Measurements from ENCODE around the gene CUX1. TPM values are rescaled to one million over a fixed set of nuclear protein-coding genes. Genes with fewer than 3 reads are reported as not detected.
"Not testable (repeated sequence)": the region's sequence is repeated elsewhere in the genome, so short reads cannot be mapped to it uniquely, and the experiment has no call there.

The CUX1 gene
- total RNA-seq, 8 experiments from 2014 or later, result 9.2 to 52.7 (median 24.2) TPM

DNA sequence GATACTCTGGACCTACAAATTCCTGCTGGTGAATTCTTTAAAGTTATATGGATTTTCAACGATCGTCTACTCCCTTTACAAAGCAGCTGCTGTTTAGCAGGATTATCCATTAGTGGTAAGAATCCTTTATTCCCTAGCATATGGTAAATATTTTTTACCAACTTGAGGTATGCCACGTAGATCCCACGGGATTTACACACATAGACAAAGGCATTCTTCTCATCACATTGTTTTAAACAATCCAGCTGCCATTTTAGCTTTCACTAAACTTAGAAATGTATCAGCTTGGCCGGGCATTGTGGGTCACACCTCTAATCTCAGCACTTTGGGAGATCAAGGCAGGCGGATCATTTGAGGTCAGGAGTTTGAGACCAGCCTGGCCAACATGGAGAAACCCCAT is 321.2 kb downstream of the CUX1 start:
- 69 to 100% (median 98%) methylated on average over 2 to 5 of the region's 6 CpGs for WGBS, 10 experiments
- in situ Hi-C loops (cut with MboI; ENCODE audit: low pct_unique_long_range_greater_than_20kb in 2 of 9, low sequenced_read_pairs in 9 of 9, unreplicated experiment in 9 of 9), result no loop called here
- no peak for ATAC-seq (replicated peaks in 6 of 8)
- Histone ChIP-seq H3K27ac (no peak overlapping the region), H3K4me1 (replicated peaks in 1 of 2) (no peaks in the 10 kb centered on the region), H3K4me3 (no peak overlapping the region)

DNA sequence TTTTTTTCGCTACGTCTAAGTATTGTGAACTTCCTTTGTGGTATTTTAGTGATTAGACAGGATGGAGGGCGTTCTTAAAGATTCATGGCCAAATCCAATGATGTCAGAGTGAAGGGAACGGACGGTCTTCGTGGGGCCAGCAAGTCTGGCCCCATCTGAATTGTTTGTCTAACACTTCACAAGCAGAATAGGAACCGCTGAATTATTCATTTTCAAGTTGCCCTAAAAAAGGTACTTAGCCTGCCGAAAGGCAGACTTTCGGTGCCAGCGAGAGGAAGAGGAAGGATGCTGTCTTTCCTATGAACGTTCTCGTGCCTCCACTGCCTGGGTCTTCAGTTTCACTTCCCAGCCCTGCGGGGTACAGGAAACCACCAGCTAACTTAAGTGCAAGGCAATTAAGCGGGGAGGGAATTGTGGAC is 323.5 kb downstream of the CUX1 start:
- ATAC-seq (replicated peaks in 6 of 8), result no peak
- H3K4me3 ChIP-seq, result no peak overlapping the region
- no peaks in the 10 kb centered on the region for H3K4me1 ChIP-seq (replicated peaks in 1 of 2)
- 72 to 100% (median 92%) methylated on average over 4 to 11 of the region's 14 CpGs; no CpG with 5 or more reads in 3 of the 10 experiments for WGBS, 10 experiments
- no peak overlapping the region for H3K27ac ChIP-seq
- in situ Hi-C loops (cut with MboI; ENCODE audit: low pct_unique_long_range_greater_than_20kb in 2 of 9, low sequenced_read_pairs in 9 of 9, unreplicated experiment in 9 of 9), result no loop called here

DNA sequence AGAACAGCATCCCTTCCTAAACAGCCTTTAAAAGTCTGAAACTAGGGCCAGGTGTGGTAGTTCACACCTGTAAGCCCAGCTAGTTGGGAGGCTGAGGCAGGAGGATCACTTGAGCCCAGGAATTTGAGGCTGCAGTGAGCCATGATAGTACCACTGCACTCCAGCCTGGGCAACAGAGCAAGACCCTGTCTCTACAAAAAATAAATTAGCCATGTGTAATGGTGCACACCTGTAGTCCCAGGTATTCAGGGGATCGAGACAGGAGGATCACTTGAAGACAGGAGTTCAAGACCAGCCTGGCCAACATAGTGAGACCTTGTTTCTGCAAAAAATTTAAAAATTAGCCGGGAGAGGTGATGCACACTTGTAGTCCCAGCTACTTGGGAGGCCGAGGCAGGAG is 325.0 kb downstream of the CUX1 start:
- in situ Hi-C loops (cut with MboI; ENCODE audit: low pct_unique_long_range_greater_than_20kb in 2 of 9, low sequenced_read_pairs in 9 of 9, unreplicated experiment in 9 of 9); ATAC-seq (replicated peaks in 6 of 8); H3K4me1 ChIP-seq (replicated peaks in 1 of 2); H3K27ac ChIP-seq; H3K4me3 ChIP-seq: not testable (repeated sequence)
- 90 to 100% (median 97%) methylated on average over 1 to 2 of the region's 3 CpGs; no CpG with 5 or more reads in 4 of the 10 experiments for WGBS, 10 experiments

DNA sequence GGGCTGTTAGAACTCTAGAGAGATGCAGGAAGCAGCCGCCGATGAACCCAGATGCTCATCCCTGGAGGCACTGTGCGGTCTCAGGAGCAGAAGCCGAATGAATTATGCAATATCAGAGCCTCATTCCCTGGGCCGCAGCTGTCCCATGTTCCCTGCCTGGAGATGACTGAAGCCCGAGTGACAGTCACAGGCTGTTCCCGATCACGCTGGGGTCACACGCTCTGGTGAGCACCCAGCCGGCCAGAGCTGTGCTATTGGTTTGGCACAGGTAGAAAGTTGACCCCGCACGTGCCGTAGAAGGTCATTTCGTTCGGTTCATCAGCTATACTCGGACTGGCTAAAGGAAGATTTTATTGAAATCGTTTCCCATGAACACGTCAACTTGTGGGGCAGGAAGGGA is 328.7 kb downstream of the CUX1 start:
- 78 to 100% (median 89%) methylated on average over 5 to 15 of the region's 18 CpGs; no CpG with 5 or more reads in 3 of the 10 experiments for WGBS, 10 experiments
- in situ Hi-C loops (cut with MboI; ENCODE audit: low pct_unique_long_range_greater_than_20kb in 2 of 9, low sequenced_read_pairs in 9 of 9, unreplicated experiment in 9 of 9), result no loop called here
- no peak overlapping the region for H3K27ac ChIP-seq
- ATAC-seq (replicated peaks in 6 of 8), result peak in 6 of 8 experiments; percentile 34 to 94 (median 70)
- no peak overlapping the region for H3K4me3 ChIP-seq
- peaks cover 0 to 14% of the 10 kb centered on the region in 2 donors for H3K4me1 ChIP-seq (replicated peaks in 1 of 2)

DNA sequence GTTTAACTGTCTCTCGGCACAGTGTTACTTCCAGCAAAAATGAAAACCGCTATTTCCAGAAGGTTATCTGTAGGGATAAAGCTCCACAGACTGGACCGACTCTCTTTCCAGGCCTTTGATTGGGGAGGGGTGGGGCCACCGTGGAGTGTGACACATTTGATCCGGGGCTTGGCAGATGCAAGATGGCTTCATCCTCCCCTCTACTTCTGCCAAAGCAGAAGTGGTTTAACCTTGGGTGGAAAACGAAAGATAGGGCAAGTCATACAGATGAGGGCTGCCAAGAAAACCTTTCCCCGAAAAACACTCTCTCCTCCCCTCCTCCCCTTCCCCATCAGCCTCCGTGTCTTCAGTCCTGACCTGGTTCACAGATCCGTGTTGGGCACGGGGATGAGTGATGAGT is 329.6 kb downstream of the CUX1 start:
- 53 to 100% (median 74%) methylated on average over 2 to 5 of the region's 10 CpGs; no CpG with 5 or more reads in 4 of the 10 experiments for WGBS, 10 experiments

DNA sequence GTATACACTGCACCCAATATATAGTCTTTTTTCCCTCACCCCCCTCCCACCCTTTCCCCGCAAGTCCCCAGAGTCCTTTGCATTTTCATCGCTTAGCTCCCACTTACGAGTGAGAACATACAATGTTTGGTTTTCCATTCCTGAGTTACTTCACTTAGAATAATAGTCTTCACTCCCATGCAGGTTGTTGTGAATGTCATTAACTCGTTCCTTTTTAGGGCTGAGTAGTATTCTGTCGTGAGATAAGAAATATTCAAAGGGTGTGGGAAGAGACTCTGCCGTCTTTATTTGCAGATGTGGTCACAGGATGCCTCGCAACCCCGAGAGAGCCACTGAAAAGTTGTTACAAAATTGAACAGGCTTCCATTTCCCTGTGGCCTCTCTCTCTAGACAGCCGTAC is 331.4 kb downstream of the CUX1 start:
- H3K27ac ChIP-seq, result no peak overlapping the region
- H3K4me1 ChIP-seq (replicated peaks in 1 of 2), result peaks cover 21 to 31% of the 10 kb centered on the region in 2 donors
- in situ Hi-C loops (cut with MboI; ENCODE audit: low pct_unique_long_range_greater_than_20kb in 2 of 9, low sequenced_read_pairs in 9 of 9, unreplicated experiment in 9 of 9), result no loop called here
- no peak overlapping the region for H3K4me3 ChIP-seq
- WGBS, 10 experiments, result 91 to 100% (median 100%) methylated on average over 1 to 6 of the region's 9 CpGs; no CpG with 5 or more reads in 3 of the 10 experiments
- ATAC-seq (replicated peaks in 6 of 8), result no peak

More for the DNA sequence above, 329.6 kb downstream of the CUX1 start:
- no peak overlapping the region for H3K27ac ChIP-seq
- peaks cover 3 to 17% of the 10 kb centered on the region in 2 donors for H3K4me1 ChIP-seq (replicated peaks in 1 of 2)
- in situ Hi-C loops (cut with MboI; ENCODE audit: low pct_unique_long_range_greater_than_20kb in 2 of 9, low sequenced_read_pairs in 9 of 9, unreplicated experiment in 9 of 9), result no loop called here
- no peak overlapping the region for H3K4me3 ChIP-seq
- no peak for ATAC-seq (replicated peaks in 6 of 8)

DNA sequence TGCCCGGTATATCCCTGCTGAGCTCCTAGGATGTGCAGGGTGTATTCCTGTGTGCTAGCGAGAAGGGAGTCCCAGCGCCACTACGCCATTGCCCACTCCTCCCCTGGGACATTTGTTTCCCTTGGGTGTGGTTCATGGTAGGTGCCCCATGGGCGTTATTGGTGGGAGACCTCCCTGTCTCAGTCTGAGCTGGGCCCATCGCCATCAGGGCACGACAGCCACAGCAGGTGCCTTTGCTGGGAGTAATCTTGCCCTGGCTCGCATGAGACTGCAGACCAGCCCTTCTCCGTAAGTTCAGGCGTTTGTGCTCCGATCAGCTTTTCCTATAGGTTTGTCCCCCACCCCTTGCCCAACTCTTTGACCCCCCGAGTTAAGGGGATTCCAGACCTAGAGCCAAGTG is 332.0 kb downstream of the CUX1 start:
- Histone ChIP-seq H3K27ac (no peak overlapping the region), H3K4me3 (no peak overlapping the region), H3K4me1 (replicated peaks in 1 of 2) (peaks cover 21 to 32% of the 10 kb centered on the region in 2 donors)
- in situ Hi-C loops (cut with MboI; ENCODE audit: low pct_unique_long_range_greater_than_20kb in 2 of 9, low sequenced_read_pairs in 9 of 9, unreplicated experiment in 9 of 9), result no loop called here
- ATAC-seq (replicated peaks in 6 of 8), result no peak
- 40 to 100% (median 85%) methylated on average over 1 to 6 of the region's 12 CpGs; no CpG with 5 or more reads in 6 of the 10 experiments for WGBS, 10 experiments

DNA sequence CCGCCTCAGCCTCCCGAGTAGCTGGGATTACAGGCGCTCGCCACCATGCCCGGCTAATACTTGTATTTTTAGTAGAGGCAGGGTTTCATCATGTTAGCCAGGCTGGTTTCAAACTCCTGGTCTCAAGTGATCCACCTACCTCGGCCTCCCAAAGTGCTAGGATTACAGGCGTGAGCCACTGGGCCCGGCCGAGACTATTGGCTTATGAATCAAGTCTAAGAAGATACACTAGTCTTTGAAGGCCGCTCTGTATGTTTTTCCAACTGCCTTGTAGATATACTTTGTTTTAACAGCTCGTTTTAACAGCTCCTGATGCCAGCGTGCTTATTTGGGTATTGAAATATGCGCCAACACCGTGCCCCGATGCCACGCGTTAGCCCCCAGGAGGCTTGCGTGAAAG is 332.8 kb downstream of the CUX1 start:
- ATAC-seq (replicated peaks in 6 of 8), result no peak
- in situ Hi-C loops (cut with MboI; ENCODE audit: low pct_unique_long_range_greater_than_20kb in 2 of 9, low sequenced_read_pairs in 9 of 9, unreplicated experiment in 9 of 9), result no loop called here
- WGBS, 10 experiments, result 87 to 100% (median 95%) methylated on average over 1 to 17 of the region's 18 CpGs; no CpG with 5 or more reads in 2 of the 10 experiments
- Histone ChIP-seq H3K4me1 (replicated peaks in 1 of 2) (peaks cover 21 to 32% of the 10 kb centered on the region in 2 donors), H3K4me3 (no peak overlapping the region), H3K27ac (peak overlapping the region in 1 of 2 donors; percentile 8)

DNA sequence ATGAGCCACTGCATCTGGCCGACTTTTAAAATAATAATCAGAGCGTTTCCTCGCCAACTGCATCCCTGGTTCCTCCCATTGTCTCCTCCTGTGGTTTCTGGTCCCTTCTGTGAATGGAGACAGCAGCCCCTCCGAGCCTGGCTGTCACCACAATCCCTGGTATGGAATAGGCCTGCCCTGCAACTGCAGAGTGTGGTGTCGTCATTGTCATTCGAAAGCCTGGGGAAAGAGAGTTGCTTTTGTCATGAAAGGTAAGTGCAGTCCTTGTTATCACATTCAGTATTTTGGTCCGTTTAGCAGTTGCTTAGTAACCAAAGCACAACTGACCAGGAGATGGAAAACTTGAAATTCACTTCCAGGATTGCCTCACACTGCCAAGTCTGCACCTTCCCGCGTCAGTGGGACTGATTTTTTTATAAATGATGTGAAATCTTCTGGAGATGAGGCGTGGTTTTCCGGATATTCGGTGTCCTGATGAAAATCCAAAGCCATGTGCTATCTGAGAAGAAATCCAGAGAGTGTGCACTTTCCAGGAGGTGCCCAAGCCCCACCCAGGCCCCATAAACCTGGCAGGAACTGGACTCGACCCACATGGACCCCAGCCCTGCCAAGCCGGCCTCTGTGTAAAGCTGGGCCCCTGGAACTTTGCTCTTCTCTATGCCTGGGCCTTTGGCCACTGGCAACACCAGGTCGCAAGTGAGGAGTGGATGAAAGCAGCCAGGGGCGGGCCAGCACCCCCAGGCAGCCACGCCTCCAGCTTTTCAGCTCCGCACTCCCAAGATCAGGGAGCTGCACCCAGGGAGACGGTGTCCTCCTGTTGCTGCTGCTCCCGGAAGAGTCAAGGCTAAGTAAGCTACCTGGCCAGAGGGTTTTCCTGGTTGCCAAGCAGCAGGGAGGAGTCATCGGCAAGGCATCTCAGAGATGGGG is 335.5 kb downstream of the CUX1 start:
- peak overlapping the region; percentile 69 for H3K27ac ChIP-seq
- WGBS, 10 experiments, result 30 to 100% (median 66%) methylated on average over 1 to 14 of the region's 21 CpGs

DNA sequence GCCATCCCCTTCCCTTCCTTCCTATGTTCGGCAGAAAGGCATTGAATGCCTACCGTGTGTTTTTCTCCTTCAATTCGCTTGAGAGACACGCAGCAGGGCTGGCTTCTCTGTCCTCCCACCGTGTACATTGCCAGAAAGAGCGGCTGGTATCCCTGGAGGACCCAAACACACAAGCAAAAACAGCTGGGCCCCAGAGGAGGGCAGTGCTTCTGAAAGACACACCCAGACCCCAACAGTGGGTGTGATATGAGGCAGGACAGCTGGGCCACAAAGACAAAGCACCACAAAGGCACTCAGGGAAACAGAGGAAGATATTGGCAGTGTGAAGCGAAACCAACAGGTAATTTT is 336.1 kb downstream of the CUX1 start:
- in situ Hi-C loops (cut with MboI; ENCODE audit: low pct_unique_long_range_greater_than_20kb in 2 of 9, low sequenced_read_pairs in 9 of 9, unreplicated experiment in 9 of 9), result no loop called here
- H3K4me3 ChIP-seq, result no peak overlapping the region
- peak in 5 of 8 experiments; percentile 11 to 58 (median 28) for ATAC-seq (replicated peaks in 6 of 8)
- WGBS, 10 experiments, result 40 to 100% (median 80%) methylated on average over 1 to 4 of the region's 7 CpGs; no CpG with 5 or more reads in 1 of the 10 experiments
- H3K4me1 ChIP-seq (replicated peaks in 1 of 2), result peaks cover 31 to 32% of the 10 kb centered on the region in 2 donors
- H3K27ac ChIP-seq, result peak overlapping the region; percentile 69

More for the DNA sequence above, 335.5 kb downstream of the CUX1 start:
- in situ Hi-C loops (cut with MboI; ENCODE audit: low pct_unique_long_range_greater_than_20kb in 2 of 9, low sequenced_read_pairs in 9 of 9, unreplicated experiment in 9 of 9), result no loop called here
- peak in 7 of 8 experiments; percentile 38 to 84 (median 77) for ATAC-seq (replicated peaks in 6 of 8)
- H3K4me3 ChIP-seq, result no peak overlapping the region
- peaks cover 31 to 32% of the 10 kb centered on the region in 2 donors for H3K4me1 ChIP-seq (replicated peaks in 1 of 2)

DNA sequence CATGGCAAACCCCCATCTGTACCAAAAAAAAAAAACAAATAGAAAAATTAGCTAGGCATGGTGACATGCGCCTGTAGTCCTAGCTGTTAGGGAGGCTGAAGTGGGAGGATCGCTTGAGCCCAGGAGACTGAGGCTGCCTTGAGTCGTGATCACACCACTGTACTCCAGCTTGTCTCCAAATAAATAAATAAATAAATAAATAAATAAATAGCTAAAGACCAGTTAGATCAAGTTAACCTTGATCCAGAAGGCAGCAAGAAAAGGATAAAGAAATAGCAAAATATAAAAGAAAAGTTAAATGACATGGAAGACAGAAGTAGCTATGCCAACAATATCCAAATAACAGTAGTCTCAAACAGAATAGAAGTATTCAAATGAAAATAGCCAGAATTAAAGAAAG is 337.0 kb downstream of the CUX1 start:
- Histone ChIP-seq H3K4me1 (replicated peaks in 1 of 2) (peaks cover 31 to 32% of the 10 kb centered on the region in 2 donors), H3K27ac (no peak overlapping the region), H3K4me3 (no peak overlapping the region)
- 81 to 100% (median 100%) methylated on average over 1 to 3 of the region's 3 CpGs for WGBS, 10 experiments
- in situ Hi-C loops (cut with MboI; ENCODE audit: low pct_unique_long_range_greater_than_20kb in 2 of 9, low sequenced_read_pairs in 9 of 9, unreplicated experiment in 9 of 9), result no loop called here
- ATAC-seq (replicated peaks in 6 of 8), result no peak

DNA sequence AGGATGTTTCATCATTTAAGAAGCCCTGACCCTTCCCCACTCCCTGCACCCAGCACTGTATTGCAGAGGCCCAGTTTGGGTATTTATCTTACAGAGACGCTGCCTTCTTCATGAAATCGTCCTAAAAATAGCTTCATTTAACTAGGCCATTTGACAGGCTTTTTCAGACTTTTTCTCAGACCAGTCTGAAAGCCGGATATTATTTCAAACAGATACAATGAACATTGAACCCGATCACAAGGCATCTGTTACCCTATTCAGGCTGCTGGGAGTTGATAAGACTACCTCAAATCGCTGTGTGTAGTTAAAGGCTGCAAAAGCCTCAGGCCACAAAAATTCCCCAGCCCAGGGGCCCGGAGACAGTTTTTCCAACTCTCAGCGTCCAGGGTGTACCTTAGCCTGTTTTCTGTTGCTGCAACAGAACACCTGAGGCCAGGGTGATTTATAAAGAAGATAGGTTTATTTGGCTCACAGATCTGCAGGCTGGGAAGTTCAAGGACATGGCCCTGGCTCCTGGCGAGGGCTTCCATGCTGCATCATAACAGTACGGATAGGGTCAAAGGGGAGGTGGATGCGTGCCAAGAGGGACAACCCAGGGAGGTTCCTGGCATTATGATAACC is 338.5 kb downstream of the CUX1 start:
- no peak for ATAC-seq (replicated peaks in 6 of 8)
- peaks cover 20 to 31% of the 10 kb centered on the region in 2 donors for H3K4me1 ChIP-seq (replicated peaks in 1 of 2)
- no peak overlapping the region for H3K4me3 ChIP-seq
- H3K27ac ChIP-seq, result no peak overlapping the region
- WGBS, 10 experiments, result 45 to 100% (median 87%) methylated on average over 1 to 8 of the region's 10 CpGs
- in situ Hi-C loops (cut with MboI; ENCODE audit: low pct_unique_long_range_greater_than_20kb in 2 of 9, low sequenced_read_pairs in 9 of 9, unreplicated experiment in 9 of 9), result no loop called here

DNA sequence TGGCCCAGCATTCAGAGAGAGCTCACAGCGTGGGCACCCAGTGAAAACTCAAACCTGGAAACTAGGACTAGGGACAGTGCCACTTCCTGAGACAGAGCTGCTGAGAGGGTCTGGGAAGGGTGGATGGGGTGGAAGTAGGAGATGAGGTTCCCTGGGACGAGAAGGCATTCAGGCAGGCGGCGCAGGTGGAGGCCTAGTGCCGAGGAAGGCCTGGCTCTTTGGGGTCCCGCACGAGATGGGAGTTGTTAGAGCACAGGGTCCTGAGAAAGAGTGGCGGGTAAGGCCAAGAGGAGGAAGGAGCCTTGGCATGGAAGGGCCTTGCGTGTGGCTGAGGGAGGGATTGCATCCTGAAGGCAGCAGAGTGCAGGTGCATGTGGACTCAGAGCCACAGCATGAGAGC is 339.4 kb downstream of the CUX1 start:
- Histone ChIP-seq H3K4me3 (no peak overlapping the region), H3K27ac (no peak overlapping the region), H3K4me1 (replicated peaks in 1 of 2) (peaks cover 14 to 29% of the 10 kb centered on the region in 2 donors)
- no peak for ATAC-seq (replicated peaks in 6 of 8)
- in situ Hi-C loops (cut with MboI; ENCODE audit: low pct_unique_long_range_greater_than_20kb in 2 of 9, low sequenced_read_pairs in 9 of 9, unreplicated experiment in 9 of 9), result no loop called here
- 80 to 100% (median 100%) methylated on average over 1 to 7 of the region's 9 CpGs; no CpG with 5 or more reads in 2 of the 10 experiments for WGBS, 10 experiments

Data from motor neuron (in vitro differentiated cells).